CD4-positive, alpha-beta T cell treated with Interleukin-2 at 100 ng/mL for 4 hours (primary cell): Measurements from ENCODE around the gene KCNJ5.

Experiments
- DNase-seq: peaks from one replicate; pipeline ENCODE4 v3.0.0-alpha.2; 2020; ENCODE audit warnings: low spot score

The KCNJ5 gene

GRCh38 chr11:128890543-128891368, at the start of gene KCNJ5:
Gene KCNJ5, plus strand, starts transcription at chr11:128891356. Its CDS starts 19,918 bp downstream, at chr11:128911274.
- DNase-seq: no peak

GRCh38 chr11:128841461-128842072, 49.6 kb upstream of the KCNJ5 start:
- DNase-seq: peak; percentile 20

- DNase-seq: no peak
Observed at GRCh38 chr11:128843198-128843785, 47.9 kb upstream of the KCNJ5 start.

- DNase-seq: peak; percentile 48
Observed at GRCh38 chr11:128845334-128845780, 45.8 kb upstream of the KCNJ5 start.

- no peak for DNase-seq
Observed at GRCh38 chr11:128846985-128847384, 44.2 kb upstream of the KCNJ5 start.

GRCh38 chr11:128848815-128849455, 42.2 kb upstream of the KCNJ5 start:
- peak; percentile 70 for DNase-seq

GRCh38 chr11:128852327-128853023, 38.7 kb upstream of the KCNJ5 start:
- DNase-seq: no peak

GRCh38 chr11:128853559-128853958, 37.6 kb upstream of the KCNJ5 start:
- no peak for DNase-seq

GRCh38 chr11:128854841-128855240, 36.3 kb upstream of the KCNJ5 start:
- no peak for DNase-seq

- DNase-seq: no peak
Observed at GRCh38 chr11:128856241-128856640, 34.9 kb upstream of the KCNJ5 start.

- DNase-seq: no peak
Observed at GRCh38 chr11:128857341-128857740, 33.8 kb upstream of the KCNJ5 start.

GRCh38 chr11:128859563-128860441, 31.4 kb upstream of the KCNJ5 start:
- DNase-seq: peak; percentile 75

GRCh38 chr11:128860571-128861361, 30.4 kb upstream of the KCNJ5 start:
- DNase-seq: no peak

GRCh38 chr11:128862406-128862805, 28.8 kb upstream of the KCNJ5 start:
- DNase-seq: no peak

GRCh38 chr11:128862908-128863660, 28.1 kb upstream of the KCNJ5 start:
- no peak for DNase-seq

GRCh38 chr11:128865490-128865889, 25.7 kb upstream of the KCNJ5 start:
- DNase-seq: no peak

GRCh38 chr11:128867277-128867676, 23.9 kb upstream of the KCNJ5 start, which contains the start of gene KCNJ1:
Gene KCNJ1, minus strand, starts transcription at chr11:128867296. Its CDS starts 27,053 bp downstream, at chr11:128840243.
- DNase-seq: no peak

GRCh38 chr11:128868841-128869671, 22.1 kb upstream of the KCNJ5 start:
- DNase-seq: no peak
